GM12892 (cell line): ENCODE data around the gene GSS.

Experiments
- POLR2A ChIP-seq: IDR thresholded peaks from 2 replicates; pipeline ENCODE4 v1.6.1; 2011; ENCODE audit warnings: low read depth, low read length, control low read depth
- POLR2AphosphoS5 ChIP-seq: IDR thresholded peaks from 2 replicates; pipeline ENCODE4 v1.6.1; 2011; ENCODE audit warnings: low read depth, low read length, control low read depth

DNA sequence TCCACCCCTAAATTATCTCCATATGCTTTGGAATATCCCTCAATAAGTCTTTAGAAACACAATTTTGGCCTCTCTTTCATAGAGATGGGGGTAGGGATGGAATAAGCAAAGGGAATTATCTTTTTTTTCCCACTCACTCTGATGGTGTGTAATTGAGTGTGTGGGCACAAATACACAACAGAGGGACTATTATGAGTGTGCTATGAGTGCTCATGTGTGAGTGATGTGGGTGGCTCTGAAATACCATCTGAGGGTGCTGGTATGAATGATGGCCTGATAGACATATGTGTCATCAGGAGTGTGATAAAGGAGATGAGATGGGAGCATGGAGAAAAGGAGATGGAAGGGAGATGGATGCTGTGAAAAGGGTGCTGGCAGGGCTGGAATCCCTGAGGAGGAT lies 35.6 kb downstream of the GSS start:
- TF ChIP-seq POLR2A = no peak
- no peak for TF ChIP-seq POLR2AphosphoS5
